ENCODE data around the gene BMERB1. TPM values are rescaled to one million over a fixed set of nuclear protein-coding genes. Genes with fewer than 3 reads are reported as not detected.

Gene BMERB1
- total and polyA plus RNA-seq, 9 of the 15 experiments (the other 6 are each of a cell fraction or from before 2014, with no cell fraction given) = 0.29 to 2.9 (median 0.94) TPM

GRCh38 chr16:15502041-15502725, 67.8 kb downstream of the BMERB1 start (continued):
- TF ChIP-seq DPF2 (IDR thresholded peaks at IDR 0.05) (peak; percentile 40; the same call in 1 of the 2 replicates), ZNF12 (CRISPR knock-in tag; IDR thresholded peaks at IDR 0.05) (no peak), CHD7 (IDR thresholded peaks at IDR 0.05; ENCODE audit: low read depth, low read length) (no peak), ATF7 (IDR thresholded peaks at IDR 0.05) (peak; percentile 91), TAF1 (IDR thresholded peaks at IDR 0.05; ENCODE audit: control insufficient read depth, extremely low read depth, insufficient read depth, low read length, severe bottlenecking) (no peak), HDAC2 (IDR thresholded peaks at IDR 0.05) (peak; percentile 50; the same call in 1 of the 2 replicates), KAT8 (IDR thresholded peaks at IDR 0.05; ENCODE audit: low read depth) (no peak), FOXK2 (conservative IDR thresholded peaks at IDR 0.05 in 1 of 2, IDR thresholded peaks at IDR 0.05 in 1 of 2; ENCODE audit: low read depth in 2 of 2) (no peak), MAX (CRISPR knock-in tag; IDR thresholded peaks at IDR 0.05) (peak; percentile 75), TRIM24 (IDR thresholded peaks at IDR 0.05) (0 out of 4 replicates have a peak, but pooled peaks of 1 of the 2 experiments have one; percentile 31), ZNF778 (CRISPR knock-in tag; IDR thresholded peaks at IDR 0.05) (no peak), CTCFL (IDR thresholded peaks at IDR 0.05; ENCODE audit: borderline replicate concordance, insufficient read depth, low read depth, low read length, poor library complexity, severe bottlenecking) (no peak), HDAC6 (IDR thresholded peaks at IDR 0.05; ENCODE audit: low read depth, low read length) (no peak)

Measured in K562 (cell line).